Choroid plexus epithelial cell (primary cell): ENCODE data around the gene C20orf141.
A peak's percentile ranks its signal among the peaks of the same experiment; 100 is the strongest.

ENCODE experiments used
- DNase-seq: peaks from one replicate; pipeline ENCODE4 v3.0.0-alpha.2; 2010; ENCODE audit warnings: low read depth
- H3K4me3 ChIP-seq: 2 replicates; pipeline ENCODE4 v1.5.1; 2011; ENCODE audit warnings: low read depth, mild to moderate bottlenecking, control low read depth, low read length, moderate library complexity
- CTCF ChIP-seq: conservative IDR thresholded peaks from 2 replicates; pipeline ENCODE4 v1.5.1; 2011; ENCODE audit warnings: low read depth, mild to moderate bottlenecking, control low read depth, inconsistent platforms, low read length, moderate library complexity

The C20orf141 gene

GRCh38 chr20:2836035-2836434 lies 21.2 kb downstream of the C20orf141 start:
- DNase-seq, result no peak
- TF ChIP-seq CTCF, result no peak
- H3K4me3 ChIP-seq, result no peak overlapping the region

GRCh38 chr20:2837221-2837960 lies 22.6 kb downstream of the C20orf141 start:
- no peak overlapping the region for H3K4me3 ChIP-seq
- no peak for DNase-seq
- TF ChIP-seq CTCF, result no peak

GRCh38 chr20:2838170-2838797 lies 23.5 kb downstream of the C20orf141 start:
- H3K4me3 ChIP-seq, result no peak overlapping the region
- no peak for DNase-seq
- TF ChIP-seq CTCF, result no peak

GRCh38 chr20:2838847-2839671 lies 24.3 kb downstream of the C20orf141 start:
- no peak for DNase-seq
- no peak overlapping the region for H3K4me3 ChIP-seq
- no peak for TF ChIP-seq CTCF

- no peak for DNase-seq
- peak overlapping the region; percentile 86 for H3K4me3 ChIP-seq
- TF ChIP-seq CTCF, result no peak
Measured at GRCh38 chr20:2839732-2840137, 24.9 kb downstream of the C20orf141 start.

GRCh38 chr20:2840138-2840966 lies 25.6 kb downstream of the C20orf141 start, which contains the start of the genes PCED1A and VPS16:
TSS of gene PCED1A (minus strand) at chr20:2840655. CDS start at chr20:2839912, 743 bp downstream.
TSS of gene VPS16 (plus strand) at chr20:2840745. CDS start at chr20:2840775, 30 bp downstream.
- TF ChIP-seq CTCF, result no peak
- peak within 1 kb of the TSS; percentile 86 for H3K4me3 ChIP-seq
- peak; percentile 89 for DNase-seq
